Lung (tissue), 12 donors: ENCODE results near the gene CPZ. TPM values are rescaled to one million over a fixed set of nuclear protein-coding genes. Genes with fewer than 3 reads are reported as not detected.
A peak's percentile ranks its signal among the peaks of the same experiment; 100 is the strongest.

Experiments
- ATAC-seq: fragments of 200-7000 bp; cut with Tn5 transposase; one replicate; pipeline ENCODE4 v1.9.1; 2020; ENCODE audit warnings: moderate number of reproducible peaks; ENCODE audit not compliant: insufficient read depth, low FRiP score
- DNase-seq, 3 donors: peaks; one replicate each; pipeline ENCODE4 v3.0.0-alpha.2; 2013 to 2017
- H3K27ac ChIP-seq, 2 donors: one replicate each; pipeline ENCODE4 v1.5.1; 2013; ENCODE audit warnings: mild to moderate bottlenecking in 2 of 2, moderate library complexity in 2 of 2, control low read depth in 1 of 2, inconsistent platforms in 1 of 2, low read depth in 1 of 2, low read length in 1 of 2
- H3K27me3 ChIP-seq, 3 donors: one replicate each; pipeline ENCODE4 v1.5.1; 2013; ENCODE audit warnings: low read length in 2 of 3; ENCODE audit not compliant: control insufficient read depth in 3 of 3, insufficient read depth in 3 of 3
- H3K36me3 ChIP-seq, 4 donors: one replicate each; pipeline ENCODE4 v1.5.1; 2013; ENCODE audit warnings: low read length in 4 of 4, mild to moderate bottlenecking in 1 of 4, moderate library complexity in 1 of 4; ENCODE audit not compliant: control insufficient read depth in 4 of 4, insufficient read depth in 4 of 4
- H3K4me1 ChIP-seq, 5 donors: one replicate each; pipeline ENCODE4 v1.5.1; 2013; ENCODE audit warnings: low read length in 5 of 5, mild to moderate bottlenecking in 2 of 5, moderate library complexity in 1 of 5; ENCODE audit not compliant: control insufficient read depth in 5 of 5, insufficient read depth in 5 of 5
- H3K4me3 ChIP-seq: one replicate; pipeline ENCODE4 v1.5.1; 2013; ENCODE audit warnings: mild to moderate bottlenecking, control low read depth, moderate library complexity
- H3K9ac ChIP-seq, 2 donors: one replicate each; pipeline ENCODE4 v1.5.1; 2013; ENCODE audit warnings: low read length in 2 of 2, control low read depth in 1 of 2; ENCODE audit not compliant: insufficient read depth in 1 of 2
- H3K9me3 ChIP-seq, 4 donors: one replicate each; pipeline ENCODE4 v1.5.1; 2013; ENCODE audit warnings: low read length in 3 of 4, mild to moderate bottlenecking in 1 of 4, moderate library complexity in 1 of 4; ENCODE audit not compliant: control insufficient read depth in 4 of 4, insufficient read depth in 3 of 4
- WGBS, 2 donors: extraction: QIAGEN DNeasy Blood & Tissue Kit; methylation state at CpG; one replicate each; pipeline ENCODE4 v1.1.7; 2013; 5-methylcytosine and 5-hydroxymethylcytosine counted together
- polyA plus RNA-seq, 2 donors: library from polyadenylated mRNA; stranded (reverse); fragments of 200-250 nt; gene quantifications; one replicate each; pipeline ENCODE4 v1.2.1, GENCODE V29; 2013
- total RNA-seq, 2 donors: library from RNA; depleted of rRNA in 1 of 2; stranded (reverse); fragments of >200 nt in 1 of 2; gene quantifications; one replicate each; pipeline ENCODE4 v1.2.1, GENCODE V29; 2014 to 2021
- TF ChIP-seq, protein P1 (sequence below): IDR thresholded peaks from 2 replicates; pipeline ENCODE4 v1.5.1; 2012; ENCODE audit warnings: mild to moderate bottlenecking; ENCODE audit errors: control extremely low read depth, extremely low read depth
- donor health status: control.
- donor health status: control.
- donor health status: Bipolar disorder and iron deficiency.
- donor health status: healthy.
- donor health status: DM: yes; HTN: yes; CAD: no.

The CPZ gene
- total and polyA plus RNA-seq, 4 donors, result 1.4 to 5.5 (median 2.7) TPM

- peaks cover 0 to 8% (median 0%) of the 10 kb centered on the region in 5 donors for H3K4me1 ChIP-seq
- no peak overlapping the region for H3K9ac ChIP-seq
- no peak overlapping the region for H3K27ac ChIP-seq
- peaks cover 2 to 24% (median 16%) of the 10 kb centered on the region in 3 donors for H3K27me3 ChIP-seq
- 35 to 43% methylated on average over 6 of the region's 6 CpGs for WGBS, 2 donors
- DNase-seq (peak in 1 of 3 donors; percentile 11), ATAC-seq (no peak)
- peaks cover 0 to 9% (median 0%) of the 10 kb centered on the region in 4 donors for H3K9me3 ChIP-seq
- H3K36me3 ChIP-seq, result no peaks in the 10 kb centered on the region
- no peak overlapping the region for H3K4me3 ChIP-seq
- TF ChIP-seq, protein P1, sequence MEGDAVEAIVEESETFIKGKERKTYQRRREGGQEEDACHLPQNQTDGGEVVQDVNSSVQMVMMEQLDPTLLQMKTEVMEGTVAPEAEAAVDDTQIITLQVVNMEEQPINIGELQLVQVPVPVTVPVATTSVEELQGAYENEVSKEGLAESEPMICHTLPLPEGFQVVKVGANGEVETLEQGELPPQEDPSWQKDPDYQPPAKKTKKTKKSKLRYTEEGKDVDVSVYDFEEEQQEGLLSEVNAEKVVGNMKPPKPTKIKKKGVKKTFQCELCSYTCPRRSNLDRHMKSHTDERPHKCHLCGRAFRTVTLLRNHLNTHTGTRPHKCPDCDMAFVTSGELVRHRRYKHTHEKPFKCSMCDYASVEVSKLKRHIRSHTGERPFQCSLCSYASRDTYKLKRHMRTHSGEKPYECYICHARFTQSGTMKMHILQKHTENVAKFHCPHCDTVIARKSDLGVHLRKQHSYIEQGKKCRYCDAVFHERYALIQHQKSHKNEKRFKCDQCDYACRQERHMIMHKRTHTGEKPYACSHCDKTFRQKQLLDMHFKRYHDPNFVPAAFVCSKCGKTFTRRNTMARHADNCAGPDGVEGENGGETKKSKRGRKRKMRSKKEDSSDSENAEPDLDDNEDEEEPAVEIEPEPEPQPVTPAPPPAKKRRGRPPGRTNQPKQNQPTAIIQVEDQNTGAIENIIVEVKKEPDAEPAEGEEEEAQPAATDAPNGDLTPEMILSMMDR, result no peak
Observed at GRCh38 chr4:8585186-8585585, 7.4 kb upstream of the CPZ start.

- no peak overlapping the region for H3K9ac ChIP-seq
- H3K4me3 ChIP-seq, result no peak overlapping the region
- ATAC-seq (no peak), DNase-seq (peak; percentile 27 to 50 (median 42))
- WGBS, 2 donors, result 47 to 60% methylated on average over 7 of the region's 7 CpGs
- H3K36me3 ChIP-seq, result no peaks in the 10 kb centered on the region
- H3K9me3 ChIP-seq, result peaks cover 0 to 9% (median 0%) of the 10 kb centered on the region in 4 donors
- TF ChIP-seq, protein P1, result no peak
- H3K27me3 ChIP-seq, result peaks cover 0 to 23% (median 12%) of the 10 kb centered on the region in 3 donors
- no peak overlapping the region for H3K27ac ChIP-seq
- H3K4me1 ChIP-seq, result peaks cover 0 to 8% (median 0%) of the 10 kb centered on the region in 5 donors
Observed at GRCh38 chr4:8585721-8586212, 6.8 kb upstream of the CPZ start.

DNA sequence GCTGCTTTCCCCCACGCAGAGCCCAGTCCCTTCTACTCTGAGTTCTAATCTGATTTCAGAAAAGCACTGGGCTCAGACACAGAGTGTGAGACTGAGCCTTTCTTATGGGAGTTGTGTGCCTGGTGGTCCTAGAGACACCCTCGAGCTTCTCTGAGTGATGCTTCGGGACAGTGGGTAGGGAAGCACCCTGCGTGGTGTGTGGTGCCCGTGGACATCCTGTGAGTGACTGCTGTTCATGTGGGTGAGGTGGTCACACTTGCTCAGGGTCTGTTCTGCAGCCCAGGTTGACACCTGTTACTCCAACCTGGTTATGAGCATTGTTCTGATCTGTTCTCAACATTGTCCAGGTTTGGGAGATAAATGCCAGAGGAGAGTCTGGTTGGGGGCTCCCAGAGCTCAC, 6.3 kb upstream of the CPZ start:
- Histone ChIP-seq H3K4me3 (no peak overlapping the region), H3K4me1 (peaks cover 0 to 8% (median 0%) of the 10 kb centered on the region in 5 donors), H3K27ac (no peak overlapping the region), H3K9ac (no peak overlapping the region), H3K36me3 (no peaks in the 10 kb centered on the region), H3K9me3 (peaks cover 0 to 7% (median 0%) of the 10 kb centered on the region in 4 donors), H3K27me3 (peaks cover 0 to 28% (median 8%) of the 10 kb centered on the region in 3 donors)
- DNase-seq (peak in 1 of 3 donors; percentile 12), ATAC-seq (no peak)
- TF ChIP-seq, protein P1, result no peak
- 43 to 70% methylated on average over 5 of the region's 5 CpGs for WGBS, 2 donors
